Activated naive CD4-positive, alpha-beta T cell treated with anti-CD3 and anti-CD28 coated beads, Interleukin-2, amount 10 ng/mL, durations not matched to agents 7 days and 5 days (primary cell): ENCODE results near the gene ATXN10.
"Not testable (repeated sequence)": the region's sequence is repeated elsewhere in the genome, so short reads cannot be mapped to it uniquely, and the experiment has no call there.

ENCODE experiments used
- CTCF ChIA-PET: fragments of 350-600 bp; sonication (Branson Sonifier 250); formaldehyde crosslinking; loops from one replicate; lab custom pipeline; 2021; ENCODE audit warnings: antibody characterized with exemption; lab: Charles Lee
- DNase-seq: peaks from one replicate; pipeline ENCODE4 v3.0.0-alpha.2; 2020
- H3K27ac Mint-ChIP-seq: one replicate; pipeline ENCODE4 v1.8.0; 2021; ENCODE audit warnings: mild to moderate bottlenecking, moderate library complexity, mixed read lengths
- H3K27me3 Mint-ChIP-seq: one replicate; pipeline ENCODE4 v1.8.0; 2021; ENCODE audit warnings: mild to moderate bottlenecking, mixed read lengths
- H3K36me3 Mint-ChIP-seq: one replicate; pipeline ENCODE4 v1.8.0; 2021; ENCODE audit warnings: mixed read lengths
- H3K4me1 Mint-ChIP-seq: one replicate; pipeline ENCODE4 v1.8.0; 2021; ENCODE audit warnings: mixed read lengths
- H3K4me3 Mint-ChIP-seq: one replicate; pipeline ENCODE4 v1.8.0; 2021; ENCODE audit warnings: mild to moderate bottlenecking, moderate library complexity, mixed read lengths
- H3K9me3 Mint-ChIP-seq: one replicate; pipeline ENCODE4 v1.8.0; 2021; ENCODE audit warnings: mixed read lengths

Gene ATXN10

GRCh38 chr22:45793161-45793560 lies 121.5 kb downstream of the ATXN10 start:
- Mint-ChIP-seq H3K9me3 (peaks cover 27% of the 10 kb centered on the region), H3K27ac (no peak overlapping the region), H3K27me3 (no peaks in the 10 kb centered on the region), H3K4me1 (no peaks in the 10 kb centered on the region), H3K36me3 (peaks cover 41% of the 10 kb centered on the region), H3K4me3 (no peak overlapping the region)
- CTCF ChIA-PET, result no interaction called here
- no peak for DNase-seq

- no peaks in the 10 kb centered on the region for H3K4me1 Mint-ChIP-seq
- H3K27me3 Mint-ChIP-seq, result no peaks in the 10 kb centered on the region
- CTCF ChIA-PET, result no interaction called here
- peaks cover 27% of the 10 kb centered on the region for H3K9me3 Mint-ChIP-seq
- DNase-seq, result no peak
- no peak overlapping the region for H3K27ac Mint-ChIP-seq
- peaks cover 45% of the 10 kb centered on the region for H3K36me3 Mint-ChIP-seq
- H3K4me3 Mint-ChIP-seq, result no peak overlapping the region
These were observed 122.3 kb downstream of the ATXN10 start for GRCh38 chr22:45793892-45794291.

- DNase-seq, H3K27me3 Mint-ChIP-seq, CTCF ChIA-PET, H3K27ac Mint-ChIP-seq, H3K4me1 Mint-ChIP-seq, H3K4me3 Mint-ChIP-seq: not testable (repeated sequence)
- H3K36me3 Mint-ChIP-seq, result peaks cover 43% of the 10 kb centered on the region
- H3K9me3 Mint-ChIP-seq, result peaks cover 27% of the 10 kb centered on the region
These were observed 124.4 kb downstream of the ATXN10 start for GRCh38 chr22:45796009-45796408.

GRCh38 chr22:45799291-45799690 lies 127.7 kb downstream of the ATXN10 start:
- peaks cover 37% of the 10 kb centered on the region for H3K36me3 Mint-ChIP-seq
- no peak overlapping the region for H3K27ac Mint-ChIP-seq
- no peaks in the 10 kb centered on the region for H3K27me3 Mint-ChIP-seq
- CTCF ChIA-PET, result no interaction called here
- no peaks in the 10 kb centered on the region for H3K4me1 Mint-ChIP-seq
- no peak for DNase-seq
- H3K9me3 Mint-ChIP-seq, result peaks cover 25% of the 10 kb centered on the region
- no peak overlapping the region for H3K4me3 Mint-ChIP-seq

GRCh38 chr22:45802054-45802453 lies 130.4 kb downstream of the ATXN10 start:
- Mint-ChIP-seq H3K9me3 (peaks cover 2% of the 10 kb centered on the region), H3K36me3 (peaks cover 14% of the 10 kb centered on the region), H3K4me1 (no peaks in the 10 kb centered on the region), H3K4me3 (no peak overlapping the region), H3K27ac (no peak overlapping the region), H3K27me3 (no peaks in the 10 kb centered on the region)
- DNase-seq, result no peak
- CTCF ChIA-PET, result no interaction called here

- CTCF ChIA-PET, result interaction anchor here (0.7 kb wide), 1 partner anchor 103 kb away, joined by 3 read pairs; no protein-coding TSS in a partner anchor
- peaks cover 12% of the 10 kb centered on the region for H3K36me3 Mint-ChIP-seq
- H3K9me3 Mint-ChIP-seq, result no peaks in the 10 kb centered on the region
- no peak overlapping the region for H3K27ac Mint-ChIP-seq
- no peaks in the 10 kb centered on the region for H3K4me1 Mint-ChIP-seq
- DNase-seq, result no peak
- no peak overlapping the region for H3K4me3 Mint-ChIP-seq
- no peaks in the 10 kb centered on the region for H3K27me3 Mint-ChIP-seq
These were observed 132.8 kb downstream of the ATXN10 start for GRCh38 chr22:45804319-45804985.

- CTCF ChIA-PET, result interaction anchor here (0.7 kb wide), 1 partner anchor 104 kb away, joined by 3 read pairs; no protein-coding TSS in a partner anchor
- H3K36me3 Mint-ChIP-seq, result peaks cover 12% of the 10 kb centered on the region
- no peak for DNase-seq
- no peaks in the 10 kb centered on the region for H3K9me3 Mint-ChIP-seq
- no peak overlapping the region for H3K4me3 Mint-ChIP-seq
- no peaks in the 10 kb centered on the region for H3K4me1 Mint-ChIP-seq
- no peak overlapping the region for H3K27ac Mint-ChIP-seq
- H3K27me3 Mint-ChIP-seq, result no peaks in the 10 kb centered on the region
These were observed 133.3 kb downstream of the ATXN10 start for GRCh38 chr22:45804986-45805325.

GRCh38 chr22:45805413-45805812 lies 133.8 kb downstream of the ATXN10 start:
- Mint-ChIP-seq H3K27me3 (no peaks in the 10 kb centered on the region), H3K36me3 (peaks cover 12% of the 10 kb centered on the region), H3K4me3 (no peak overlapping the region), H3K27ac (no peak overlapping the region), H3K4me1 (no peaks in the 10 kb centered on the region), H3K9me3 (no peaks in the 10 kb centered on the region)
- CTCF ChIA-PET, result no interaction called here
- DNase-seq, result no peak

- no peaks in the 10 kb centered on the region for H3K4me1 Mint-ChIP-seq
- no peak overlapping the region for H3K4me3 Mint-ChIP-seq
- peaks cover 19% of the 10 kb centered on the region for H3K36me3 Mint-ChIP-seq
- no peaks in the 10 kb centered on the region for H3K27me3 Mint-ChIP-seq
- DNase-seq, result no peak
- H3K27ac Mint-ChIP-seq, result no peak overlapping the region
- CTCF ChIA-PET, result no interaction called here
- H3K9me3 Mint-ChIP-seq, result no peaks in the 10 kb centered on the region
These were observed 135.7 kb downstream of the ATXN10 start for GRCh38 chr22:45807156-45807915.

- H3K4me3 Mint-ChIP-seq, result no peak overlapping the region
- peaks cover 22% of the 10 kb centered on the region for H3K36me3 Mint-ChIP-seq
- CTCF ChIA-PET, result no interaction called here
- H3K27ac Mint-ChIP-seq, result no peak overlapping the region
- no peak for DNase-seq
- no peaks in the 10 kb centered on the region for H3K27me3 Mint-ChIP-seq
- no peaks in the 10 kb centered on the region for H3K9me3 Mint-ChIP-seq
- peaks cover 9% of the 10 kb centered on the region for H3K4me1 Mint-ChIP-seq
These were observed 141.3 kb downstream of the ATXN10 start for GRCh38 chr22:45812910-45813309.

GRCh38 chr22:45814198-45814597 lies 142.6 kb downstream of the ATXN10 start:
- H3K36me3 Mint-ChIP-seq, result peaks cover 15% of the 10 kb centered on the region
- CTCF ChIA-PET, result interaction anchor here (0.8 kb wide), 1 partner anchor 49 kb away, joined by 3 read pairs; no protein-coding TSS in a partner anchor

GRCh38 chr22:45816776-45817175 lies 145.1 kb downstream of the ATXN10 start:
- peaks cover 14% of the 10 kb centered on the region for H3K36me3 Mint-ChIP-seq
- H3K4me1 Mint-ChIP-seq, result peaks cover 9% of the 10 kb centered on the region
- no peak for DNase-seq
- H3K27me3 Mint-ChIP-seq, result no peaks in the 10 kb centered on the region
- H3K9me3 Mint-ChIP-seq, result no peaks in the 10 kb centered on the region
- H3K27ac Mint-ChIP-seq, result no peak overlapping the region
- H3K4me3 Mint-ChIP-seq, result no peak overlapping the region
- CTCF ChIA-PET, result no interaction called here

More at GRCh38 chr22:45814198-45814597, 142.6 kb downstream of the ATXN10 start:
- Mint-ChIP-seq H3K27me3 (no peaks in the 10 kb centered on the region), H3K9me3 (no peaks in the 10 kb centered on the region), H3K4me3 (no peak overlapping the region), H3K4me1 (peaks cover 9% of the 10 kb centered on the region), H3K27ac (no peak overlapping the region)
- no peak for DNase-seq

- no peak overlapping the region for H3K4me3 Mint-ChIP-seq
- H3K9me3 Mint-ChIP-seq, result no peaks in the 10 kb centered on the region
- no peak overlapping the region for H3K27ac Mint-ChIP-seq
- no peaks in the 10 kb centered on the region for H3K27me3 Mint-ChIP-seq
- CTCF ChIA-PET, result interaction anchor here (1.6 kb wide), 1 partner anchor 33 kb away, joined by 3 read pairs; no protein-coding TSS in a partner anchor
- H3K36me3 Mint-ChIP-seq, result peaks cover 9% of the 10 kb centered on the region
- H3K4me1 Mint-ChIP-seq, result peaks cover 7% of the 10 kb centered on the region
- DNase-seq, result no peak
These were observed 146.2 kb downstream of the ATXN10 start for GRCh38 chr22:45817745-45818423.

GRCh38 chr22:45818424-45819085 lies 146.9 kb downstream of the ATXN10 start:
- Mint-ChIP-seq H3K27me3 (no peaks in the 10 kb centered on the region), H3K4me3 (no peak overlapping the region), H3K9me3 (no peaks in the 10 kb centered on the region), H3K27ac (no peak overlapping the region), H3K36me3 (peaks cover 13% of the 10 kb centered on the region), H3K4me1 (peaks cover under 1% of the 10 kb centered on the region)
- DNase-seq, result no peak
- CTCF ChIA-PET, result interaction anchor here (1.6 kb wide), 1 partner anchor 34 kb away, joined by 3 read pairs; no protein-coding TSS in a partner anchor
